ENCODE data around the gene SPSB1. TPM values are rescaled to one million over a fixed set of nuclear protein-coding genes. Genes with fewer than 3 reads are reported as not detected.

The SPSB1 gene
- total RNA-seq, 2 donors from 2014 or later = 20.4 to 26.9 TPM

DNA sequence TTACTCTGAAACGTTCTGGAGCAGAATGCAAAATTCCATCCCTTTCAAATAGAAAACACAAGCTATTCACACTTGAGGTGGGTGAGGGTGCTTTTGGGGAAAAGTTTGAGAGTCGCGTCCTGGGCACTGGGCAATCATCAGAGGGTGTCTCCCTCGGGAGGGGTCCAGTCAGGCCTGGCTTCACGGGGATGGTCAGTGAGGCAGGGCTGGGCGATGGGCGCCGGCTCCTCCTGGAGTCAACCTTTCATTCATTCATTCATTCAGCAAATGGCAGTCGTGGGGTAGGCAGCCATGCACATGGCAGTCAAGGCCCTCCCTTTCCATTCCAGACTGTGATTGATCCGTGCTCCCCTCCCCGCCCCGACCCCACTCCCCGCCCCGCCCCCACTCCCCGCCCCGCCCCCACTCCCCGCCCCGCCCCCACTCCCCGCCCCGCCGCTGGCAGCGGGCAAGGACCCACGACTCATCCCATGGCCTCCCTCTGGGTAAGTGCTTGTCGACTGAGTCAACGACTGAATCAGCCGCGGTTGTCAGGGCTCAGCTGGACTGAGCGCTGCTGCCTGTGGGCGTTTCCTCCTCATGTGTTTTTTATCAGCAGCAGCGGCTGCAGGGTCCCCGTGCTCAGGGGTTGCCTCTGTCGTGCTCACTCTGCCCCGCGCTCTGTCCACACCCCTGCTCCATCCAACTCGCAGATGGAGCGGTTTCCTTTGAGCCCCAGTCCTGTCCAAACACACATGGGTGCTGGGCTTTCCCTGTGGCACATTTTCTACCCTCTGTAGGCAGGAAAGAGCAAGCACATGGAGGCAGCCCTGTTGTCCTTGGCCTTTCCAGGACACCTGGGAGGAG, 12.5 kb upstream of the SPSB1 start:
- 59 to 71% methylated on average over 12 to 26 of the region's 36 CpGs for WGBS, 2 experiments (ENCODE audit: insufficient coverage in 1 of 2, insufficient read length in 1 of 2)
- no peak overlapping the region for H3K9ac ChIP-seq (ENCODE audit: extremely low read depth, low read length, poor library complexity, severe bottlenecking)
- H3K4me3 Mint-ChIP-seq = no peak overlapping the region

DNA sequence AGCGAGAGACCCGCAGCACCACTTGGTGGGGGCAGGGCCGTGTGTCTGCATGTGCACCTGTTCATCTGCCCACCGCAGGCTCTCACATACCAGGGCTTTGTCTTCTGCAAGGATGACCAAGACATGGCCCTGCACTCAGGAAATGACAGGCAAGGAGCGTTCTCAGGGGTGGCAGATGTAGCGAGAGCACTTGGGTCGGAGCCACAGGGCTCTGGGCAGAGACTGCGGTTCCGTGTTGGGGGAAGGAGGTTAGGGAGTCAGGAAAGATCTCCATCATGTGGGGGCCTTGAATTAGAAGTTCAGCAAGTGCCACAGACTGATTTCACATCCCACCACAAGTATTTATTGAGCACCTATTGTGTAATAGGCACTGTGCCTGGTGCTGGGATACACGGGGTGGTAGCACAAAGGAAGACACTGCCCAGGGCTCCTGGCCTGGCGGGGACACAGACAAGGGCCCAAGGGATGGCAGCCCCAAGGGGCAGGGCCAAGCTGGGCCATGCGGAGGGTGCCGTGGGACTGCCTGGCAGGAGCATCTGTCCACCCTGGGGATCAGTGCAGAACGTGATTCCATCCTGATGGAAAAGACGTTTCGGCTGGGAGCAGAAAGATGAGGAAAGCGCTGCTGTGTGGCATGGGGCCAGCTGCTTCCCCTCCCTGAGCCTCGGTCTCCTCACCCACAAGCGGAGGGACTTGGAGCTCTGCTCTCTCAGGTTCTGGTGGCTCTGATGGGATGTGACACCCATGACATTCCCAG, 11.4 kb upstream of the SPSB1 start:
- Histone ChIP-seq H3K27ac (ENCODE audit: low read depth, low read length) (no peak overlapping the region), H3K4me1 (ENCODE audit: control insufficient read depth, insufficient read depth, low read length) (peaks cover 3% of the 10 kb centered on the region), H3K9ac (ENCODE audit: extremely low read depth, low read length, poor library complexity, severe bottlenecking) (no peak overlapping the region), H3K36me3 (ENCODE audit: control insufficient read depth, insufficient read depth, low read length) (no peaks in the 10 kb centered on the region), H3K4me3 (ENCODE audit: low read length) (no peak overlapping the region), H3K9me3 (ENCODE audit: control insufficient read depth, low read length) (peaks cover 3% of the 10 kb centered on the region), H3K27me3 (ENCODE audit: control insufficient read depth, insufficient read depth, low read length, poor library complexity, severe bottlenecking) (no peaks in the 10 kb centered on the region)
- DNase-seq = no peak
- WGBS, 2 experiments (ENCODE audit: insufficient coverage in 1 of 2, insufficient read length in 1 of 2) = 89 to 94% methylated on average over 11 to 19 of the region's 19 CpGs
- Mint-ChIP-seq H3K27me3 (ENCODE audit: insufficient read depth) (peaks cover 5% of the 10 kb centered on the region), H3K4me3 (no peak overlapping the region), H3K36me3 (ENCODE audit: low read depth) (no peaks in the 10 kb centered on the region), H3K4me1 (peaks cover 14% of the 10 kb centered on the region), H3K9me3 (peaks cover 8% of the 10 kb centered on the region), H3K27ac (no peak overlapping the region)
- TF ChIP-seq, protein P1, sequence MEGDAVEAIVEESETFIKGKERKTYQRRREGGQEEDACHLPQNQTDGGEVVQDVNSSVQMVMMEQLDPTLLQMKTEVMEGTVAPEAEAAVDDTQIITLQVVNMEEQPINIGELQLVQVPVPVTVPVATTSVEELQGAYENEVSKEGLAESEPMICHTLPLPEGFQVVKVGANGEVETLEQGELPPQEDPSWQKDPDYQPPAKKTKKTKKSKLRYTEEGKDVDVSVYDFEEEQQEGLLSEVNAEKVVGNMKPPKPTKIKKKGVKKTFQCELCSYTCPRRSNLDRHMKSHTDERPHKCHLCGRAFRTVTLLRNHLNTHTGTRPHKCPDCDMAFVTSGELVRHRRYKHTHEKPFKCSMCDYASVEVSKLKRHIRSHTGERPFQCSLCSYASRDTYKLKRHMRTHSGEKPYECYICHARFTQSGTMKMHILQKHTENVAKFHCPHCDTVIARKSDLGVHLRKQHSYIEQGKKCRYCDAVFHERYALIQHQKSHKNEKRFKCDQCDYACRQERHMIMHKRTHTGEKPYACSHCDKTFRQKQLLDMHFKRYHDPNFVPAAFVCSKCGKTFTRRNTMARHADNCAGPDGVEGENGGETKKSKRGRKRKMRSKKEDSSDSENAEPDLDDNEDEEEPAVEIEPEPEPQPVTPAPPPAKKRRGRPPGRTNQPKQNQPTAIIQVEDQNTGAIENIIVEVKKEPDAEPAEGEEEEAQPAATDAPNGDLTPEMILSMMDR (conservative IDR thresholded peaks at IDR 0.05) = no peak

More for the DNA sequence above, 12.5 kb upstream of the SPSB1 start:
- H3K36me3 Mint-ChIP-seq (ENCODE audit: low read depth) = no peaks in the 10 kb centered on the region
- peak; percentile 71 for DNase-seq
- TF ChIP-seq, protein P1 (conservative IDR thresholded peaks at IDR 0.05) = no peak
- peaks cover 8% of the 10 kb centered on the region for H3K9me3 Mint-ChIP-seq
- H3K27ac ChIP-seq (ENCODE audit: low read depth, low read length) = no peak overlapping the region
- peaks cover 3% of the 10 kb centered on the region for H3K4me1 ChIP-seq (ENCODE audit: control insufficient read depth, insufficient read depth, low read length)
- H3K4me1 Mint-ChIP-seq = peaks cover 14% of the 10 kb centered on the region
- H3K27ac Mint-ChIP-seq = no peak overlapping the region
- peaks cover 5% of the 10 kb centered on the region for H3K27me3 Mint-ChIP-seq (ENCODE audit: insufficient read depth)
- peaks cover 3% of the 10 kb centered on the region for H3K9me3 ChIP-seq (ENCODE audit: control insufficient read depth, low read length)
- H3K27me3 ChIP-seq (ENCODE audit: control insufficient read depth, insufficient read depth, low read length, poor library complexity, severe bottlenecking) = no peaks in the 10 kb centered on the region
- H3K4me3 ChIP-seq (ENCODE audit: low read length) = no peak overlapping the region
- H3K36me3 ChIP-seq (ENCODE audit: control insufficient read depth, insufficient read depth, low read length) = no peaks in the 10 kb centered on the region

DNA sequence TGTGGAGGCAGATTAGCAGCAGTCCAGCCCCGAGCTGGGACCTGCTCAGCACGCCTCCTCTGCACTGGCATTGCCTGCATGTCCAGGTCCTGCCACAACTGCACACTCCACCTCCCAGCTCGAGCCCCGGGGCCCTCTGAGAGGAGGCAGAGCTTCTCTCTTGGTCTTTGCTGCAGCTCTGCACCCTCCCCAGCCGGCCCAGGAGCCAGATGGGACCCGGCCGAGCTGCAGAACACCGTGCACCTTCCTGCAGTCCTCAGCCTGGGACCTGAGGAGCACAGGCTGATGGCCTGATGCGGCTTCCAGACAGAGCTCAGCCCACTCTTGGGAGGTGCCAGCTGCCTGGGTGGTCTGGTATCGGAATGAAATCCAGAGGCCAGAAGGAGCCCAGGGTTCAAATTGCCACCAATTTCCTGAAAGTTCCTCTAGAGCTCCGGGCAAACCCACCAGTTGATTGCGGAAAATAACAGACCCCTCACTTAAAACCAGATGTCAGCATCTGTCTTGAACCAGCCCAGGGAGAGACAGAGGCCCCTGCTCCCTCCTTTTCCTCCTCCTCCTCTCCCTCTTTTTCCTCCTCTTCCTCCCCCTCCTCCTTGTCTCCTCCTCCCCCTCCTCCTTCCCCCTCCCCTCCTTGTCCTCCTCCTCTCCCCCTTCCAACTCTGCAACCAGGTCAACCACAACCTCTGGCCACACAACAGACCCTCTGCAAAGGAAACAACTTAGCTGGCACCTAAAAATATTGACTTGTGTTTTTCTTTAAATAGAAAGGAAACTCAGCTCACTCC, 10.6 kb upstream of the SPSB1 start:
- Histone ChIP-seq H3K27ac (ENCODE audit: low read depth, low read length) (no peak overlapping the region), H3K4me3 (ENCODE audit: low read length) (no peak overlapping the region), H3K36me3 (ENCODE audit: control insufficient read depth, insufficient read depth, low read length) (no peaks in the 10 kb centered on the region), H3K27me3 (ENCODE audit: control insufficient read depth, insufficient read depth, low read length, poor library complexity, severe bottlenecking) (no peaks in the 10 kb centered on the region), H3K9me3 (ENCODE audit: control insufficient read depth, low read length) (peaks cover 3% of the 10 kb centered on the region), H3K9ac (ENCODE audit: extremely low read depth, low read length, poor library complexity, severe bottlenecking) (no peak overlapping the region), H3K4me1 (ENCODE audit: control insufficient read depth, insufficient read depth, low read length) (peaks cover 3% of the 10 kb centered on the region)
- Mint-ChIP-seq H3K4me3 (no peak overlapping the region), H3K4me1 (peaks cover 14% of the 10 kb centered on the region), H3K27me3 (ENCODE audit: insufficient read depth) (peaks cover 8% of the 10 kb centered on the region), H3K9me3 (peaks cover 8% of the 10 kb centered on the region), H3K27ac (no peak overlapping the region), H3K36me3 (ENCODE audit: low read depth) (no peaks in the 10 kb centered on the region)
- WGBS, 2 experiments (ENCODE audit: insufficient coverage in 1 of 2, insufficient read length in 1 of 2) = 83 to 87% methylated on average over 12 of the region's 12 CpGs
- TF ChIP-seq, protein P1 (conservative IDR thresholded peaks at IDR 0.05) = no peak
- DNase-seq = no peak
